Medulla oblongata (tissue), 1 donor: ENCODE data around the gene CPXM1.

ENCODE experiments used
- DNase-seq: peaks from one replicate; pipeline ENCODE4 v3.0.0-alpha.2; 2015; ENCODE audit errors: extremely low spot score

CPXM1 gene

DNA sequence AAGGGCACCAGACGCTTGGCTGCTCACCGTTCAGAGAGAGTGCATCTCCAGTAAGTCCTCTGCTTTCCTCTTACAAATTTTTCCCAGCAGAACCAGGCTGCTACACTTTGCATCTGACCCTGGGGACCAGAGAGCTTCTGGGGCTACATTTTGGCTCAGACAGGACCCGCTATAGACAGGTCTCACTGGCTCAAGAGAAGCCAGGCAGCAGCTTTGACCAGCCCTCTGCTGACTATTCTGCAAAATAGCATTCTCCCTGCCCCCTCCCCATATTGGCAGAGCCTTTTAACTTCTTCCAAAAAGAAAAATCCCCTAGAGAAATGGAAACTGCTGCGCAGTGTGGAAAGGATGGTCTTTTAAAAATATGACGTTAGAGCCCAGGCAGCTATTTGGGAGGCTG lies 37.2 kb downstream of the CPXM1 start:
- no peak for DNase-seq

DNA sequence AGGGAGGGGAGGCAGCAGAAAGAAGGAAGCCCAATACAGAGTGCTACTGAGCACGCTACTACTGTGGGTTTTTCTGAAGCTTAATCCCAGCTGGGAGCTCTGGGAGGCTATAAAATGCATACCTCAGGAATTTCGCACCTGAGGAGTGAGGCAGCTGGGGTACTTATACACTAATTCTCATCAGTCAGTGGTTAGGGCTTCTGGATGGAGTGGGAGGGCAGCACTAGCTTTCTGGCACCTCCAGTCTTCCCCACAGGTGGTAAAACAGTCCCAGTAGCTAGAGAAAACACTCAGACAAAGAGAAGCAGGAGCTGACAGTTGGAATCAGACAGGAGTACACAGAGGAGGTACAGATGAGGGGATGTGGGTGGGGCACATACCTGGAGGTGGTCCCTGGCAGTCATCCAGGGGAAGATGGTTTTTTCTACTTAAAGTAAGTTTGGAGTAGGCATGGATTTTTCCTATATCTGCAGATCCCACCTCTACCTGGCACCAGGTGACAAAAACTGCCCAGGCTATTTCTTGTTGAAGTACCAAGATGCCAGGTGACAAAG lies 37.8 kb downstream of the CPXM1 start:
- DNase-seq, result no peak

DNA sequence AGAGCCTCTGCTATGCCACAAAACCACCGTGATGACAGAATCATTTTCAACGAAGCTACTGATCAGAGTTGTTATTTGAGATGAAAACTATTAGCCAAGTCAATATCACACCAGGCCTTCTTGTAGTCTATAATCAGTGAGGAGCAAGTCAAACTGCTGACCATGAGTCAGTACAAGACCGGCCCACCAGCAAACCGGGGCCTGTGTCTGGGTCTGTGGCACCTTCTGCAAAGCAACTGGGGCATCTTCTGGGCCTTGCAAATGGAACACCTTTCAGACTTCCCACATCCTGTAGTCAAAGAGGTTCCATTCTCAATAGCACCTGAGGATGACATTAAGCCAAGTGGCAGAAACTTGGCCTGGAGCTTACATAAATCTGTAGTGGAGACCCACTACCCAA lies 38.5 kb downstream of the CPXM1 start:
- no peak for DNase-seq

DNA sequence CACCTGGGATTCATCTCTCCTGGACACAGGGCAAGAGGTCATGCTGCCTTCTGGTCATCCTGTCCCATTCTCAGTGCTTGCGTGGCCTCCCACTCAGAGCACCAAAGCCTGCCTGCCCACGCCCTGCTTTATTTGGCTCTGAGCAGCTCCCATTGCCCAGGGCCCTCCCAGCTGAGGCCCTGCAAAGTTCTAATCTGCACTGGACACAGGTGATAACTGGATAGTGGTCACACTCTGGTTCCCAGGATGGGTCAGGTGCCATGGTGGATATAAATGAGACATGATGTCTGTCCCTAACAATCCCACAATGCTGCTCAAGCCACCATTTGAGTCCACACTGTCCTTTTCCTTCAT lies 39.5 kb downstream of the CPXM1 start:
- DNase-seq, result no peak

DNA sequence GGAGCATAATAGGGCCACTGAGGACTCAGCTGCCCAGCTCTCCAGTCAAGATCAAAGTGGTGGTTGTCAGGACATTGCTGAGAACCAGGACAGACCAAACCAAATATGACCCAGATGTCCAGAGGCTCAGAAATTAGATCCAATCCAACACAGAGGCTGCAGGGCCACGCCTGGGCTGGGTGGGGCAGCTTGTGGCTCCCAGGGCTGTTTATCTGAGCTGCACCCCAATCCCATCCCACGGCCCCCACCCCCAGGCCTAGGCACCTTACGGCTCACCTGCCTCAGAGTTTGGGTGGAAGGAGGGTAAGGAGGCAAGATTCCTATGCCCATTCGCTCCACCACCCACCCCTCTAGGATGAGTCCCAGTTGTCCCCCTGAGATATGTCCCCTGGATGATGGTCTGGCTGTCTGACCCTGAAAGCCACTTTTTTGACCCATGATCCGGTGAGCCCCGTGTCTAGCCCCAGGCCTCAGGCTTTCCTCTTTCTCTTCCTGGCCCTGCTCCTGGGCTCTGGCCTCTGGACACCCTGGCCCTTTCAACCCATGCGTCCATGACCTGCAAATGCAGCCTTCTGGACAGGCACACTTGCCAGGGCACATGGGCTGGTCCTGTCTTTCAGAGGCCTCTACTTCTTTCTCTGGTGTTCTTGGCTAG lies 40.0 kb downstream of the CPXM1 start:
- no peak for DNase-seq

DNA sequence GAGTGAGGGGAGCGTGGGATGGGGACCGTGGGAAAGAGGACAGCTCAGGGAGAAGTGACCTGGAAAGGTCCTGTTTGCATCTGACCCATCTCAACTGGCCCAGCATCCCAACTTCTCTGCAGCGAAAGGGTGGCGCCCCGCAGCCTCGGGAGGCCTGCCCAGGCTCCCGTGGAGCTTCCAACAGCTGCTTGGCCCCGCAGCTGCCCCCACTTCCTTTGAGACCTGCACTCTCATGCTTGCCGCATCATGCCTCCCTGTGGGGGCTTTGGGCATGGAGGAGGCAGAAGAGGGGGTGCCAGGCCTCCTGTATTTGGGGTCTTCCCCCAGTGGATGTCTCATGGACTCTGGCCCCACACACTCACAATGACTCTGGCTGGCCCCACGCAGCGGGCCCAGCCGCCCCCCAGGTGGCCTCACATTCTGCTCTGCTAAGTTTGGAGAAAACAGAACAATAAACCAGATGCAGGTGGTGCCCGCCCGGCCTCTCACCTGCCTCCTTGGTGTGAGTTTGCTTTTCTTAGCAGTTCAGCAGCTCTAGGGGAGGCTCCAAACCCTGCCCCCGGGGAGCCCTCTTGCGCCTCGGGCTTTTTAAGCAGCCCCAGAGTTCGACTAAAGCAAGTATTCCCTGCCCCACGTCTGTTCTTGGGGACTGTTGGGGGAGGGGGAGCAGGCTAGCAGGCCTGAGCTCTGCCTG lies 40.7 kb downstream of the CPXM1 start:
- DNase-seq, result no peak

DNA sequence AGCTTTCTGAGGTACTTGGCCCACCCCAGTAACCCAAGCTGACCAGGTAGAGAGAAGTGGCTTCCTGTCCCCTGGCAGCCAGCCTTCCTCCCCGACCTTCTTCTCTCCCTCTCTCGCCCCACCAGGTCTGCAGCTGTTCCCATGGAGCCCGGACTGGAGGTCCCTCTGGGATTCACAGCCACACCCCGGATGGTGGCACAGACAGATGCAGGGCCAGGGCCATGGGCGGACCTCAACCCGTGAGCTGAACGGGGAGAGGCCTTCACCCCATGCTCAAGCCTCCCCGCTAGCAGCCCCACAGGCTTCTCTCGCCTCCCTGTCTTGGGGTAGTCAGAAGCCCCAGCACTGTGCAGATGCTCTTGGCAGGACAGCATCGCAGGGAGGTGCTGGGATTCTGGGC lies 41.3 kb downstream of the CPXM1 start:
- DNase-seq, result no peak

DNA sequence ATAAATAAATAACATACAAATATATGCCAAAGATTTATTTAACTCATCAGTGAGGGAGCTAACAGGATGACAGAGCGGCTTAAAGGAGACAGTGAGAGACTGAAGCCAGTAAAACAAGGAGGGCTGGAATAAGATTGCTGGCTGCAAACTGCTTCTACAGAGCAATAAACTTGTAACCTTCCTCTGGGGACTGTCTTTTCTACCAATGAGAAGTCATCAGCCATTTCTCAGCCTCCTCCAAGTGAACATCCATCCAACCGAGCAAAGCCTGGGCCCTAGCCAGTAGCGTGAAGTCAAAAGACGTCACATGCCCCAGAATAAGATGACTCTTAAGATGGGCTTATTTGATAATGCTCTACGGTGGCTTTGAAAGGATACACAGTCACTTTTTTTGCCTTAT lies 42.5 kb downstream of the CPXM1 start:
- DNase-seq, result no peak

DNA sequence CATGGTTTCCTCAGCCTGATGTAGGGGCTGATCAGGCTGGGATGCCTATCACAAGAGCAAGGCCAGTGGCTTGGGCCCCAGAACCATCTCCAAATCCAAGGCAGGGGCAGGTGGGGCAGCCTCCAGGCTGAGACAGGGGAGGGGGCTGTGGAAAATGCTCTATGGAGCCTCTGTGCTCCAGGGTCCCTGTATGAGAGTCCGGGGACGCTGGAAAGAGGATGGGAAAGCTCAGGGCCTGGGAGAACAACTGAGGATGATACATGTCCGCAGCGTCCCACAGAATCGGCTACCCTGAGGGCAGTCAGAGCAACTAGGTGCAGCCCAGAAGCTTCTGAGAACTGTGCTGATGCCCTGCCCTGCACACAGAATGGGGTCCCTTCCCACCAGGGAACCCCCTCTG lies 43.4 kb downstream of the CPXM1 start:
- no peak for DNase-seq

DNA sequence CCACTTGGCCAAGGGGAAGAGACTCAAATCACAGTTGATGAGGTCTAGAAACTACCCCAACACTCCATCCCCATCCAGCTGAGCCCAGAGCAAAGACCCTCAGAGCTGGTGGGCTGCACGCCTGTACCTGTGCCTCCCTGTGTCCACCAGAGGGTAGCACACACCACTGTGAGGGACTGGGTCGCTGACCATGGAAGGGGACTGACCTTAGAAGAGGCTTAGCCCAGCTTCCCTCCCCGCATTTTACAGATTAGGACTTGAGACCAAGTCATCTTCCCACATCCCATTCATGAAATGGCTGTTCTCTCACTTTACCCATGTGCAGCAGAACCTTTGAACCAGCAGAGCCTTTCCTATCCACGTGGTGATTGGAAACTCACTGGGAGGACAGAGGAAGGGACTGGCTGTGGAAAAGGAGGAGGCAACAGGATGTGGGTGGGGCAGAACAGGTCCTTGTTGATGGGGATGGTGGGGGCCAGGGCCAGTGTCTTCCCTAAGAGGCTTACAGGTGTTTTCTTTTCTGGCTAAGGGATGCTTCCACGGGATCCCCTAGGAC lies 44.3 kb downstream of the CPXM1 start:
- DNase-seq, result no peak

DNA sequence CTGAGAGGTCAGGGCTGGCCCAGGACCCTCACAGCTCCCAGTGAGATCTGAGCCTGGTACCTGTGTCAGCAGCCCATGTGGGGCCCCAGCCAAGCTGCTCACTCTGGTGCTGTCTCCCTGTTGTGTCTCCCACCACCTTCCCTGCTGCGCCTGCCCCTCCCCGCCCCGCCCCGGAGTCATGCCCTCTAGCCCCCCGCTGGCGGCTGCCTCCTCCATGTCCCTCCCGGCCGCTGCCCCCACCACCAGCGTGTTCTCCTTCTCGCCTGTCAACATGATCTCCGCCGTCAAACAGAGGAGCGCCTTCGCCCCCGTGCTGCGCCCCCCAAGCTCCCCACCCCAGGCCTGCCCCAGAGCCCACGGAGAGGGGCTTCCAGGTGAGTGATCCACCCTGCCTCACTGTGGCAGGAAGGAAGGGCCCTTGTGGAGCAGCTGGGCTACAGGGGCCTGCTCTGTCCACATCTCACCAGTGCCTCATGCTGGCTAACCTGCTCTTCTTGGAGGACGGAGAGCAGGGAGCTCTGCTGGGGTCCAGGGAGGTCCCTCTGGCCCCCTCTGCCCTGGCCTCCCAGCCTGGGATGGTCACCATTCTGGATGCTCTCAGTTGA lies 44.9 kb downstream of the CPXM1 start:
- no peak for DNase-seq

DNA sequence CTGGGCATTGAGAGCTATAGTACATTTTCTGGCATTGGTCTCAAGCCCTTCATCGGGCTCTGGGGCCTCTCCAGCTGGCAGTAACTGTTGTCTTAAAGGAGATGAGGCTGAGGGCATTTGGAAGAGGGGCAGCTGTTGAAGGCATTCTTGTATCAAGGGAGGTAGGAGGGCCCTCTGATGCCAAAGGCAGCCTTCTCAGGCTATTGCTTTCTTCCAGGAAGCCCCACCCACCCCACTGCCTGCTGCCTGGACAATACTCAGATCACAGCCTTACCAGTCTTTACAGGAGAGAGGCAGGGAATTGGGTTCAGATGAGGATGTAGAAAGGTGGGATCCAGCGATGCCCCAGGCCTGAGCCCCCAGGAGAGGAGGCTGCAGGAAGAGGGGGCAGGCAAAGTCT lies 46.0 kb downstream of the CPXM1 start:
- DNase-seq, result no peak

DNA sequence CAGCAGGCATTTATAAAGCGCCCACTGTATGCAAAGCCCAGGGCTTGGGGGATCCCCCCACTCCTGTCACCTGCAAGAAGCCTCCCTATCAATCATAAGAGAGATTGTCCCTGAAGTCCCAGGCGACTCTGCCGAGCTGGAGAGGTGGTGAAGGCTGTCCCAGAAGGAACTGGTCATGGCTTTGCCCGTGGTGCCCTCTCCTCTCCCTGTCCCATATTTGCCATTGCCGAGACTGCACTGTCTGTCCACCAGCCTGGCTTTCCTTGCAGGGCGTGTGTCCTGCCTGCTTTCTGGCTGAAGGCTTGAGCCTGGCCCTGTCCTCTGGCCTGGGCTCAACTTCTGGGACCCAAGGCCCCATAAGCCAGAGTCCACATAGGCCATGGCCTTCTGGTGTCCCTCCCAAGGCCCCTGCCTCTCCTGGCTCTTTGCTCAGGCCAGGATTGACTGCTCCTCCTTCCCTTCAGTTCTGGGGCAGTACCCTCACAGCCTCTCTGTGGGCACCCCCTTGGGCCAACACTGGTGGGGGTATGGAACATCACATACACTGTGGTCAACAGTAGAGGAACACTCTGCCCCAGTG lies 46.9 kb downstream of the CPXM1 start:
- no peak for DNase-seq

DNA sequence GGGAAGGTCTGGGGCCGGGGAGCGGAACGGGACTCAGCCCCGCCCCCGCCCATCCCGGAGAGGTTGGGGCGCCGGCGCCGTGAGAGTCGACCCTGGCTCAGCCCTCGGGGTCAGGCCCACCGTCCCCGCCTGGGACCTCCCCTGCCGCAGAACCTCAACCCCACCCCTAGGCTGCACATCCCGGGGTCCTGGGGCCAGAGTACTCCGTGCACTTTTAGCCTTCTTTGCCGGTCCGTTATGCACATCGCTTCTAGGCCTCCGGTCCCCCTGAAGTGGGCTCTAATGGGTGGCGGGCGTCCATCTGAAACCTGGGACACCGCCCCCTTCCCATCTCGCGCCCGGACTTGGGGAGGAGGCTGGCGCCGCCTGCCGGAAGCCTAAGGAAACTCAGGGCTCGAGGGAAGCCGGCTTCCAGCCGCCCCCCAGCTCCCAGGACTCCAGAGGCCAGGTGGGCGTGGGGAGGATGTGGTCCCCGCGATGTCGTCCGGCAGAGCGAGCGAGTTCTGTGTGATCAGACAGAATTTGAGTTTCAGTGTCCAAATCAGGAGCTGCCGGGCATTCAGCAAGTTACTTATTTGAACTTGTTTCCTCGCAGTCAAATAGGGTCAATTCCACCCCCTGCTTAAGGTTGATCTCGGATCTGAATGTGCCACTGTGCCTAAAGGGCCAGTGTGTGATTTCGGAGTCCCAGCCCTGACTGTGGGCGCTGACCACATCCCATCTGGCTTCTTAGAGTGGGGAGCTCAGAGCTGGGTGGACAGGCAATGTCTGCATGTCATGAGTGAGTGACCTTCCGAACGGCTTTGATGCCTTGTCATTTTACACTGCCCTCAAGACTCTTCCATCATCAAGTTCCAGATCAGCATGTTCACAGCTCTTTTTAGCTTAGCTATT lies 47.6 kb downstream of the CPXM1 start:
- DNase-seq, result peak; percentile 25

DNA sequence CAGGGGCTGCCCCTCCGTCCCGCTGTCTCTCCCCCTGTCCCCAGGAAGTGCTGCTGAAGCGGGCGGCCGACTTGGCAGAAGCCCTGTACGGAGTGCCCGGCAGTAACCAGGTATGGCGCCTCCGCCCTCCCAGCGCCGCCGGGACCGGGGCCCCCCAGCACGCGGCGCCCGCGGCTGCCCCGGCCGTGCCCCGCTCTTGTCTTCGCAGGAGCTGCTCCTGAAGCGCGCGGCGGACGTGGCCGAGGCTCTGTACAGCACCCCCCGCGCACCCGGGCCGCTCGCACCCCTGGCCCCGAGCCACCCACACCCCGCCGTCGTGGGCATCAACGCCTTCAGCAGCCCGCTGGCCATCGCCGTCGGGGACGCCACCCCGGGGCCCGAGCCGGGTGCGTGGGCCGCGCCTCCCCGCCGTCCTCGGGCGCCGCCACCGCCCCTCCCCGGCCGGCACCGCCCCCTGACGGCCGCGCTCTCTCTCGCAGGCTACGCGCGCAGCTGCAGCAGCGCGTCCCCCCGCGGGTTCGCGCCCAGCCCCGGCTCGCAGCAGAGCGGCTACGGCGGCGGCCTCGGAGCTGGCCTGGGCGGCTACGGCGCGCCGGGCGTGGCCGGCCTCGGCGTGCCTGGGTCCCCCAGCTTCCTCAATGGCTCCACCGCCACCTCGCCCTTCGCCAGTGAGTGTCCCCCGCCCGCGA lies 48.4 kb downstream of the CPXM1 start:
- DNase-seq, result no peak

DNA sequence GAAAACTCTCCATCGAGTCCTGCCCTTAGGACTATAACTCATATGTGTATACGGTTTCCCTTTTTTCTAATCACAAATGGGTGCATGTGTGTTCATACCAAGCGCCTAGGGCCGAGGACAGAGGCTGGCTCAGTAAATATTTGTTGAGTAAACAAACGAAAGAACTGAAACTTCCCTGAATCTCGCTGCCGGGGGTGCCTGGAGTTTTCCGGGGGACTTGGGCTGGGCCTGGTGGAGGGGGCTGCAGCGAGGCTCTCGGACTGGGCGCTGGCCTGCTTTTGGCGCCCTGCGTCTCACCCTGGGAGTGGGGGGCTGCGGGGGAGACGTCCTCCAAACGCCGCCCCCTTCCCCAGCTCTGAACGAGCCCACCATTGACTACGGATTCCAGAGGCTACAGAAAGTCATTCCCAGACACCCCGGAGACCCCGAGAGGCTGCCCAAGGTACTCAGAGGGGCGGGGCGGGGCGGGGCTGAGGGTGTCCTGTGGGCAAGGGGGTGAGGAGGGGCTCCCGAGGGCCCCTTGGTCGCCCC lies 49.0 kb downstream of the CPXM1 start:
- no peak for DNase-seq

DNA sequence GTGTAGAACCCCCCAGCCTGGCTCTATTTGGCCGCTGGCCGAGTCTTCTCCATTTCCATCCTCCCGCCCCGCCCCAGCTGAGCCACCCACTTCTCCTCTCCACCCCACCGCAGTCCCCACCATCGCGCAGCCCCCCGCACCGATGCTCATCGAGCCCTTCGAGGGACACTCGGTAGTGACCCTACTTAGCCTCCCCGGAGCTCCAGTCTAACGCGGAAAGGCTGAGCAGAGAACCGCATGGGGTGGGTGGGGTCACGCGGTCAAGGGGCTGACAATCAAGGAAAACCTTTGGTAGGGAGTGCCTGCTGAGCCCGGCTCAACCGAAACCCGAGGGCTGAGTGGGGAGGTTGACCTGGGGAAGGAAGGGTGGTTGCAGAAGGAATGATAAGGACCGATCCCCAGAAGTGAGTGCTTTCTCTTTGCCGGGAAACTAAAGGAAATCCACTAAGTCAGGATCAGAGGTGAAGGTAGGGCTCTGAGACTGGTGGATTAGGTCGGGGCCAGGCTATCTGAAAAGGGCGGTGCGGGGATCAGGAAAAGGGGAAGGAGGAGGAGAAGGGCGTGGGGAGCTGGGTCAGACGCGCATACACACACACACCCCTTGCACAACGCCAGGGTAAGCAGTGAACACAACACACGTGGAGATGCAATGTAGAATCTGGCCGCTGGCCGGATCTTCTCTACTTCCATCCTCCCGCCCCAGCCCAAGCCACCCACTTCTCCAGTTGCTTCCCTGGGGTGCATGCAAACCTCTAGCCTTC lies 49.8 kb downstream of the CPXM1 start:
- DNase-seq, result peak; percentile 3

DNA sequence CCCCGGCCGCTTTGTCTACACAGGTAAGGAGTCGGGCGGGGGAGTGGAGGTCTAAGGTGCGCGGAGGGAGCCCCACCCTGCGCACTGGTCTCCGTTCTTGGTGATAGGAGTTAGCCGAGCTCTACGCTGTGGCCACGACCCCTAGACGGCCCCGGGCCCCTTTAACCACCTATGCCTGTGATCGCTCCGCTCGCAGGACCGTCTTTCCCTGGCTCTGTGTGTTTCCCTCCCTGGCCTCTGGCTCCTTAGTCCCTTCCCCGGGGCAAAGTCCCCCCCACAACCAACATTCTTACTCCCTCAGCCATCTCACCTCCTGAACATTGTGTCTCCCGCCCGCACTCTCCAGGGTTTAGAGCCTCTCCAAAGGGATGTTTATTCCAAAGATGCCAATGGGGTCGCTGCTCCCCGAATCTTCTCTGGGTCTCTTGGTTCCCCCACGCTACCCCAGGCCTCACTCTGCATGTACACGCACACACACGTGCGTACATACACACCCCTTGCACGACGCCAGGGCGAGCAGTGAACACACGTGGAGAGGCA lies 50.4 kb downstream of the CPXM1 start:
- no peak for DNase-seq

DNA sequence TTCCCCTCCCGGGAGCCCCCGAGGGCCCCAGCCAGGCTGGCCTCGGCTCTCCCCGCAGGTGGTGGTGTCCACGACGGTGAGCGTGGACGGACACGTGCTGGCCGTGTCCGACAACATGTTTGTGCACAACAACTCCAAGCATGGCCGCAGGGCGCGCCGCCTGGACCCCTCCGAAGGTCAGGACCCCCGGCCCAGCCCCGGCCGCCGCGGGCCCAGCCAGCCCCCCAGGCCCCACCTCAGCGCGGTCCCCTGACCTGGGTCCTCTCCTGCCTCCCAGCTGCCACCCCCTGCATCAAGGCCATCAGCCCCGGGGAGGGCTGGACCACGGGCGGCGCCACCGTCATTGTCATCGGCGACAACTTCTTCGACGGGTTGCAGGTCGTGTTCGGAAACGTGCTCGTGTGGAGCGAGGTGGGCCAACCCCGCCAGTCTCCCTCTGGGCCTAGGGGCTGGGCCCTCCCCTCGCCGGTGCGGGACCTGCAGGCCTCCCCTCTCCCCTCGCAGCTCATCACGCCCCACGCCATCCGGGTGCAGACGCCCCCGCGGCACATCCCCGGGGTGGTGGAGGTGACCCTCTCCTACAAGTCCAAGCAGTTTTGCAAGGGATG lies 51.0 kb downstream of the CPXM1 start:
- DNase-seq, result no peak
